ENCODE data around the gene ENTPD2.

The ENTPD2 gene

GRCh38 chr9:137026828-137027227, 27.0 kb downstream of the ENTPD2 start:
- no peak for TF ChIP-seq ZFP37 (tag by site-specific recombination; IDR thresholded peaks at IDR 0.05)
- 0 out of 2 replicates have a peak, but pooled peaks have one; percentile 15 for TF ChIP-seq ZNF600 (tag by site-specific recombination; IDR thresholded peaks at IDR 0.05)
- TF ChIP-seq ZNF335 (tag by site-specific recombination; conservative IDR thresholded peaks at IDR 0.05), result peak; percentile 61; the same call in 1 of the 2 replicates
- TF ChIP-seq KLF1 (tag by site-specific recombination; IDR thresholded peaks at IDR 0.05), result 0 out of 2 replicates have a peak, but pooled peaks have one; percentile 19
- peak; percentile 69 for TF ChIP-seq GLIS1 (tag by site-specific recombination; IDR thresholded peaks at IDR 0.05)
- TF ChIP-seq ZBTB44 (tag by site-specific recombination; IDR thresholded peaks at IDR 0.05), result peak; percentile 26; the same call in 1 of the 2 replicates
- TF ChIP-seq ZBTB48 (tag by site-specific recombination; IDR thresholded peaks at IDR 0.05), result 0 out of 2 replicates have a peak, but pooled peaks have one; percentile 33
- peak; percentile 30; the same call in 1 of the 2 replicates for TF ChIP-seq HIC1 (tag by site-specific recombination; IDR thresholded peaks at IDR 0.05)
- peak; percentile 76 for TF ChIP-seq ZIC2 (tag by site-specific recombination; IDR thresholded peaks at IDR 0.05)
- TF ChIP-seq YY2 (tag by site-specific recombination; IDR thresholded peaks at IDR 0.05), result no peak
- Histone ChIP-seq H3K4me1 (ENCODE audit: control insufficient read depth, insufficient read depth, low read length) (peaks cover 2% of the 10 kb centered on the region; the same call in 1 of the 2 replicates), H3K27ac (ENCODE audit: extremely low read depth, low read depth, low read length) (no peak overlapping the region), H3K4me3 (ENCODE audit: low read depth, low read length) (no peak overlapping the region), H3K9me3 (ENCODE audit: control insufficient read depth, insufficient read depth, low read depth, low read length) (no peaks in the 10 kb centered on the region), H3K36me3 (ENCODE audit: control insufficient read depth in 2 of 2, insufficient read depth in 1 of 2, low read length in 2 of 2) (peaks cover 0 to 4% of the 10 kb centered on the region in 2 experiments; a peak in 1 of 3 replicates)
- CTCF ChIA-PET, result interaction anchor here (0.7 to 5.8 kb wide), 13 partner anchors 8 to 240 kb away, joined by 3 to 86 read pairs (median 6); partner anchors contain the start of genes CLIC3, MAN1B1, SAPCD2 and TMEM141
- POLR2A ChIA-PET, result interaction anchor here (1.9 kb wide), 1 partner anchor 35 kb away, joined by 6 read pairs; the partner anchor contains the start of gene PAXX

- TF ChIP-seq ZBTB8A (tag by site-specific recombination; IDR thresholded peaks at IDR 0.05) (peak; percentile 50), BCL11B (tag by site-specific recombination; IDR thresholded peaks at IDR 0.05; ENCODE audit: low read depth) (peak; percentile 58; the same call in 1 of the 2 replicates), GLIS2 (tag by site-specific recombination; IDR thresholded peaks at IDR 0.05) (0 out of 2 replicates have a peak, but pooled peaks have one; percentile 58), MYNN (tag by site-specific recombination; IDR thresholded peaks at IDR 0.05; ENCODE audit: borderline replicate concordance) (no peak)
- H3K27ac ChIP-seq (ENCODE audit: extremely low read depth, low read depth, low read length), result no peak overlapping the region
- no peak overlapping the region for H3K4me3 ChIP-seq (ENCODE audit: low read depth, low read length)
- peaks cover 0 to 4% of the 10 kb centered on the region in 2 experiments; a peak in 1 of 3 replicates for H3K36me3 ChIP-seq (ENCODE audit: control insufficient read depth in 2 of 2, insufficient read depth in 1 of 2, low read length in 2 of 2)
- H3K4me1 ChIP-seq (ENCODE audit: control insufficient read depth, insufficient read depth, low read length), result peaks cover 2% of the 10 kb centered on the region; the same call in 1 of the 2 replicates
- no peaks in the 10 kb centered on the region for H3K9me3 ChIP-seq (ENCODE audit: control insufficient read depth, insufficient read depth, low read depth, low read length)
- ChIA-PET CTCF (interaction anchor here (0.7 to 5.8 kb wide), 12 partner anchors 8 to 239 kb away, joined by 3 to 86 read pairs (median 6); partner anchors contain the start of genes FBXW5, SAPCD2 and TMEM141), POLR2A (interaction anchor here (0.5 to 1.9 kb wide), 4 partner anchors 9 to 204 kb away, joined by 3 to 6 read pairs (median 4); partner anchors contain the start of gene PAXX)
Observed at GRCh38 chr9:137026384-137026783, 27.5 kb downstream of the ENTPD2 start.

GRCh38 chr9:137025517-137025966, 28.3 kb downstream of the ENTPD2 start:
- Histone ChIP-seq H3K4me1 (ENCODE audit: control insufficient read depth, insufficient read depth, low read length) (peaks cover 2% of the 10 kb centered on the region; the same call in 1 of the 2 replicates), H3K27ac (ENCODE audit: extremely low read depth, low read depth, low read length) (no peak overlapping the region), H3K9me3 (ENCODE audit: control insufficient read depth, insufficient read depth, low read depth, low read length) (no peaks in the 10 kb centered on the region), H3K4me3 (ENCODE audit: low read depth, low read length) (no peak overlapping the region), H3K36me3 (ENCODE audit: control insufficient read depth in 2 of 2, insufficient read depth in 1 of 2, low read length in 2 of 2) (peaks cover 0 to 8% of the 10 kb centered on the region in 2 experiments; a peak in 1 of 3 replicates)
- ChIA-PET POLR2A (interaction anchor here (1.0 to 1.9 kb wide), 3 partner anchors 9 to 61 kb away, joined by 4 to 6 read pairs (median 4); partner anchors contain the start of gene PAXX), CTCF (interaction anchor here (0.9 to 5.8 kb wide), 6 partner anchors 10 to 81 kb away, joined by 3 to 86 read pairs (median 13); partner anchors contain the start of genes FBXW5 and SAPCD2)
- TF ChIP-seq HIC1 (tag by site-specific recombination; IDR thresholded peaks at IDR 0.05) (peak; percentile 77; the same call in 1 of the 2 replicates), ZNF747 (tag by site-specific recombination; IDR thresholded peaks at IDR 0.05) (no peak), EGR2 (tag by site-specific recombination; IDR thresholded peaks at IDR 0.05; ENCODE audit: low read depth) (0 out of 2 replicates have a peak, but pooled peaks have one; percentile 15), ZNF394 (tag by site-specific recombination; IDR thresholded peaks at IDR 0.05; ENCODE audit: borderline replicate concordance) (no peak), ZFHX2 (tag by site-specific recombination; conservative IDR thresholded peaks at IDR 0.05) (peak; percentile 54), SCRT2 (tag by site-specific recombination; IDR thresholded peaks at IDR 0.05) (peak; percentile 71), SETDB1 (IDR thresholded peaks at IDR 0.05; ENCODE audit: insufficient read length, low read length) (no peak), ZNF202 (tag by site-specific recombination; IDR thresholded peaks at IDR 0.05; ENCODE audit: borderline replicate concordance) (no peak)
